Measurements from ENCODE around the gene FRG2C.
"Not testable (repeated sequence)": the region's sequence is repeated elsewhere in the genome, so short reads cannot be mapped to it uniquely, and the experiment has no call there.

DNA sequence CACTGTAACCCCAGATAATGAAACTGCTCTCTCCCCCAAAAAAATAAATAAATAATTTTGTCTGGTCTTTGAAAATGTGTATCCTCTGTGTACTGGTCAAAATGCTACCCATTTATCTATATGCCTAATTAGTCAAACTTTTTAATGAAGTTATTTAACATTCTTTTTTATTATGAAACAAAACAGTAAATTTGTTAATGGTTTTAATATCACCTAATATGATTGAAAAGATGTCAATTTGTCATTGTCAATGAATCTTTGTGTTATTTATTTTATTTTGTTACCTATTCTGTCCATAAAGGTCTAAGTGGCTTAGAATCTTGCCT lies 5.1 kb upstream of the FRG2C start:
- TF ChIP-seq, protein P1, sequence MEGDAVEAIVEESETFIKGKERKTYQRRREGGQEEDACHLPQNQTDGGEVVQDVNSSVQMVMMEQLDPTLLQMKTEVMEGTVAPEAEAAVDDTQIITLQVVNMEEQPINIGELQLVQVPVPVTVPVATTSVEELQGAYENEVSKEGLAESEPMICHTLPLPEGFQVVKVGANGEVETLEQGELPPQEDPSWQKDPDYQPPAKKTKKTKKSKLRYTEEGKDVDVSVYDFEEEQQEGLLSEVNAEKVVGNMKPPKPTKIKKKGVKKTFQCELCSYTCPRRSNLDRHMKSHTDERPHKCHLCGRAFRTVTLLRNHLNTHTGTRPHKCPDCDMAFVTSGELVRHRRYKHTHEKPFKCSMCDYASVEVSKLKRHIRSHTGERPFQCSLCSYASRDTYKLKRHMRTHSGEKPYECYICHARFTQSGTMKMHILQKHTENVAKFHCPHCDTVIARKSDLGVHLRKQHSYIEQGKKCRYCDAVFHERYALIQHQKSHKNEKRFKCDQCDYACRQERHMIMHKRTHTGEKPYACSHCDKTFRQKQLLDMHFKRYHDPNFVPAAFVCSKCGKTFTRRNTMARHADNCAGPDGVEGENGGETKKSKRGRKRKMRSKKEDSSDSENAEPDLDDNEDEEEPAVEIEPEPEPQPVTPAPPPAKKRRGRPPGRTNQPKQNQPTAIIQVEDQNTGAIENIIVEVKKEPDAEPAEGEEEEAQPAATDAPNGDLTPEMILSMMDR (IDR thresholded peaks at IDR 0.05; ENCODE audit: insufficient read depth, low read length) = not testable (repeated sequence)
- not testable (repeated sequence) for TF ChIP-seq POLR2AphosphoS5 (IDR thresholded peaks at IDR 0.05; ENCODE audit: low read depth)

Data from HL-60 (cell line).